ENCODE measurements around the gene ATP8A1. TPM values are rescaled to one million over a fixed set of nuclear protein-coding genes. Genes with fewer than 3 reads are reported as not detected.

Gene ATP8A1
- total RNA-seq, 1 donor from 2014 or later: 22.6 TPM

DNA sequence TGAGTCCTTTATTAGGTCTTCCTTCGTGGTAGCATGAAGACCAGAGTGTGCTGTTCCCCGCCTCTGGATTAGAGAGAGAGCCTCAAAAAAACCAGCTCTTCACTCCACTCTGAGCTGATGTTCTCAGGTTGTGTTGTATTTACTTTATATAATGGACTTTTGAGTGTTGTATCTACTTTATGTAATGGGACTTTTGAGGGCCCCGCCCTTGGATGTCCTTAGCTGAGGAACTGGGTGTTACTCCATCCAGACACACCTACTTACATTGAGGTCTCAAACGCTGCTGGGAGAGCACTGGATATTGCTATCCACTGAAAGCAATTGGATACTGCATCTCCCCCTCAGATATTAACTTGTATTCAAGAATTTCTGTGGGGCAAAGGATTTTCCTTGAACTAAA is 28.2 kb downstream of the ATP8A1 start:
- intact Hi-C loops (cut with micrococcal nuclease): no loop called here

DNA sequence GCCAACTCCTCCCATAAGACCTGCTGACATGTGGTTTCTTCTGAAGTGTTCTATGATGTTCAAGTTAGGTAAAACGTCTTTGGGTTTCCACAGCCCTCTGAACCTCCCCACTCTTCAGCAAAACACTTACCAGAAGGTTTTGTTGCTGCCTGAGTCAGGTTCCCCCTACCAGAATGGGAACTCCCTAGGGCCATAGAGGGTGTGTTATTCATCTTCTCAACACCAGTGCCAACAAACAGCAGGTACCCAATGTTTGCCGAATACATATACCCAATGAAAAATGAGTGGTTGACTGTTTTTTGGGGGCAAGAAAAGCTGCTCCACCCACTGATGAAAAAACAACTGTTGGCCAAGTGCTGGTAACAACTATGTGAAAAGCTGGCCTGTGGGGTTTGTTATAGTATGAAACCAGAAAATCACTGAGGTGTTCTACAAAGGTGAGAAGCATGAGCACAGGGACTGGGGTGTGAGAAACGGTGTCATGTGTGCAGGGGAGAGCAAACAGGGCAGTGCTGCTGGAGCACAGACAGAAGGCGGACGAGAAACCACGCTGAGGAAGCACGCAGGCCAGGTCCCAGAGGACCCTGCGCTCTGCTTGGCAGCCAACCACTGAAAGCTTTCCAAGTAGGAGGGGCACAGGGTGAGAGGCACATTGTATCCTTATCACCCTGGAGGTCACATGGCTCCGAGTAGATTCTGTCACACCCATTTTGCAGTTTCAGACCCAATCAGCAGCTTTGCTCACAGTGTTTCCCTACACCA is 28.8 kb downstream of the ATP8A1 start:
- intact Hi-C loops (cut with micrococcal nuclease): loop anchor here (1.0 kb wide), 3 partner anchors 10 to 43 kb away; partner anchors contain the start of gene ATP8A1

DNA sequence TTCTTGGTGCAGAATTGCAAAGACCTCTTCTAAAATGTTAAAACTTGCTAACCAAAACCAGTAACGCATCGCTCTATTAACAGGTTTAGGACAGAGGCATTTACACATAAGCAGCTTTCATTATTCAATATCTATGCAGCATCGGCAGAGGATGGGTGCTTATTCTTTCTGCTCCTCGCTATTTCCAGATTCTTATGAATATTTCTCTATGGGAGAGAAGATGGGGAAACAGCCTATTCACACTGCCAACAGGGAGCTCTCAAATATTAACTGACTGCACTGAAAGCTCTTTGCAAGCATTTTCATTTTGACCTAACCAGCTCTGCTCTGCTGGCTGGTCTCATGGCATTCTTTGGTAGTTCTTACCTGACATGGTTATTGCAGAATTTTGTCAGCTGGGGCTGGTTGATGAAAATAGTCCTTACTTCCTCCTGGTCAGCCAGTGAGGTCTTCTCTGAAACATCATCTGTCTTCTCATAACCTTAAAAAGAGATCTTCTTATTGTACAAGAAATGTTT is 30.2 kb downstream of the ATP8A1 start:
- intact Hi-C loops (cut with micrococcal nuclease): loop anchor here (1.0 kb wide), 3 partner anchors 8 to 45 kb away; partner anchors contain the start of gene ATP8A1

DNA sequence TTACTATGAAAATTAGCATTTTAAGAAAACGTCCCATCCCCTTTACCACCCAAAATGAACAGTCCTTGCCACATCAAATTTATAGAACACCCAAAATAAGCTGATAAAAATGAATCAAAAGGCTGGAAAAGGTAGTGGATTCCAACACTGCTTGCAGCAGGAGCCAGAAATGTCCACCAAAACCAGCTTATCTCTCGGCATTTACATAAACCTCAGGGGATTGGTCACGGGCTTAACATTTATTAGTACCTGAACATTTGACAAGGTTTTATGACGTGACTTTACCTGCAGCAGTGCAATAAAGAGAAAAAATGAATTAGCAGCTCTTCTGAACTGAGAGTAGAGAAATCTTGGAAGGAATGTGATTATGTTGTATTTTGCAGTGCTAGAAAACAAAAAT is 31.6 kb downstream of the ATP8A1 start:
- intact Hi-C loops (cut with micrococcal nuclease): no loop called here

DNA sequence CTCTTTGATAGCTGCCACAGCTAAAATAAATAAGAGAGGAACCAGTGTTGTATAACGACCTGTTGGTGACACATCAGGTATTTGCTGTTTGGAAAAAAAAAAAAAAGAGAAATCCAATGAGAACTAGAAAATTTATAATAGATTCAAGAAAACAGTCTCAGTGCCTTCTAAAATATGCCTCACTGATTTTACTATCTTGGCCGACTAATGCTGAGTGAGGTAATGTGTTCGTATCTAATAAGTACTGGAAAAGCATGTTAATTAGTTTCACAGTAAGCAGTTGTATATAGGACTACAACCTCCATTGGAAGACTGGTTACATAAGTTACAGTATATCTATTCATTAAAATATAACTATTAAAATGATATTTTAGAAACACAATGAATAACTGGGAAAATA is 32.4 kb downstream of the ATP8A1 start:
- intact Hi-C loops (cut with micrococcal nuclease): no loop called here

DNA sequence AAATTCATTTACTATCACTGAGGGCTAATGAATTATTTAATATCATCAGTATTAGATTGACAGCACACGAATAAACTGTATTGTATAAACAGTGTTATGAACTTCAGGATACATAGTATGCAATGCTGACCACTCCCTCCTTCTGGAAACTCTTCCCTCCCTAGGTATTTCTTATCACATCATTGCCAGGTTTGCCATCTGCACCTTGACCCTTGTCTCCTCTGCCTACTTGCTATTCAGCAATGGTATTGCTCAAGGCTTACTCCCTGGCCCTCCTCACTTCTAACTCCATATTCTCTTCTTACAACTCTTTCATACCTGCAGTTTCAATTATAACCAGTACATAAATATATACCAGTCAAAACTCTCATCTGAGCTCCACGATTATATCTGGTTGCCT is 38.9 kb downstream of the ATP8A1 start:
- intact Hi-C loops (cut with micrococcal nuclease): loop anchor here (1.0 kb wide), 1 partner anchor 9 kb away; no protein-coding TSS in a partner anchor

DNA sequence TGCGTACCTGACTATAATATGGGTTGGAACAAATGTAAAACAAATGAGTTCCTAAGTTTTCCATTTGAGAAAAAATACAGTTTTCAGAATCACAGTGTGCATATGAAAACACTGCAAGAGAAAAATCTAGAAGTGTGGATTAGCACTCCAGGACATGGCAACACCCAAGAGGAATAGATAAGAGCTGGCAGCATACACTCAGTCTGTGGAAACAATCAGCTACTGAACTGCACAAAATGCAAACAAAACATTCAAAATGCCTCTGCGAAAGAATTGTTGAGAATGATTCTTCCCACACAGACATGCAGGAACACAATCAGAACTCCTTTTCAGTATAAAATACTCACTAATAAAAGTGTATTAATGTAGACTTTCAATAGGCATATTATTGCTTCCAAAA is 39.9 kb downstream of the ATP8A1 start:
- intact Hi-C loops (cut with micrococcal nuclease): no loop called here

DNA sequence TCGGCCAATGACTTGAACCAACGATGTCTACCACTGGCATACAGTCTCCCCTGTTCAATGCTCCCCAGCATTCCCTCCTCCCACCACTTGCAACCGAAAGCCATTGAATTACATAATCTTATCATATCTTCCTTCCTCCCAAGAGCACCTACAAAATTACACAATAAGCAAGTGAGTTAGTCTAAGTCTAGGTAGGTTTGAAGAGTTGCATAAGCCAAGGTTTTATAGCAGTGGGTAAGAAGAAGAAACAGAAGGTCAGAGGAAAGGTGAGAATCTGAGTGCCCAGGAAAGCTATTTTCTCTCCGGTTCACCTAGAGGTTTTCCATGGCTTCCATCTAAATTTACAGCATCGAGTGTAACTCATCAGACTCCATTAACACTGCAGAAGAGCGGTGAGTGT is 40.3 kb downstream of the ATP8A1 start:
- intact Hi-C loops (cut with micrococcal nuclease): no loop called here

DNA sequence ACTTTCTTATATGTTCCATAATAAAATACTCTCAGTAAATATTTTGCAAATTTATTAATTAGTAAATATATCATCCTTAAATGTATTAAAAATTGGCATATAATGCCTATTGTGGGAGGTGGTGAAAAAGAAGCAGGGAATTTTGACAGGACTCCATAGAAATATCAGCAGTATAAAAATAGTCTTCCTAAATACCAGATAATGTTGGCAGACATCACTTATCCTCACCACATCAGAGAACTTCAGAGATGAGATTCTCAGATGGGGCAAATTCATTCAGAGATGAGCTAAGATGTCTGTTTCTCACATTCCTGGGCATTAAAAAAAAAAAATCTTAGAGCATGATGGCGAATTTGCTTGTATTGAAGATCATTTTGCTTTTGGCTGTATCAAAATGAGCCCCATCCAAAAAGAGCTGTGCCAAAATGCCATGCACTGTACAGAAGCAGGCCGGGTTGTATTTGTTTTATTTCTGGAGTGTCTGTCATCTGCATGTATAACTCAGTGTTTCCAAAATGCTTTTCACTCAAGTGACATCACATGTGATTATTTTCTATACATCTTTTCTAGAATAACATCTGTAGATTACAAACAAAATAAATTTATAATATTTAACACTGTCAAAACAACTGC is 41.7 kb downstream of the ATP8A1 start:
- intact Hi-C loops (cut with micrococcal nuclease): no loop called here

DNA sequence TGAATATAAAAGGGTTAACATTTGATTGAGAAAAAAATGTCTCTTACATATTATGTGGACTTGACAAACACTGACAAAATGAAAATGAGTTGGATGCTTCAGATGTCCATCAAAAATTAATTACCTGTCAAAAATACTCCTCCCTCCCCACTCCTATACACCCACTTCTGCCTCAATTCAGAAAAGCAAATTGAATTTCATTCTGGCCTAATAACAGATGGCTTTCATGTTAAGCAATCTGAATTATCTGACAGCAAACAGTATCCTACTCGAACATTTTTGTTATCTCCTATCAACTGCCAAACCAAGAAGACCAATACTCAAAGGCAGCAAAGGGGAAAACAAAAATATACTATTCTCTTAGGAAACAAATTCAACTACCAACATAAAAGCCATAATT is 44.0 kb downstream of the ATP8A1 start:
- intact Hi-C loops (cut with micrococcal nuclease): no loop called here

DNA sequence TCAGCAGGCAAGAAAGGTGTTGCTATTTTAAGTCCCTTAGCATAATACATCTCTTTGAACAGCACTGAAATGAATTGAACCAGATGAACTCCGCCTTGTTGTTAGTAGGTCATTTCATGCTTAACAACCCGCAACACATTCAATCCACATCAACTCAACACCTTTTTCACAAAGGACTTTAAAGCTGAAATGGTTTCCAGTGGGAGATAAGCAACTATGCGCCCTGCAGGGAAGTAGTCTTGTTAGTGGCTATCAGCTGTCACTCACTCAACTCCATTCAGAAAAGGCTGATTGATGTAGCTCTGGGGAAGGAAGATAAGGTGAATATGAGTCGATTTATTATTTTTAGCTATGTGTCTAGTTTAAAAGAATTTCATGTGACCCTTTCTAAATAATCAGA is 46.0 kb downstream of the ATP8A1 start:
- intact Hi-C loops (cut with micrococcal nuclease): no loop called here

DNA sequence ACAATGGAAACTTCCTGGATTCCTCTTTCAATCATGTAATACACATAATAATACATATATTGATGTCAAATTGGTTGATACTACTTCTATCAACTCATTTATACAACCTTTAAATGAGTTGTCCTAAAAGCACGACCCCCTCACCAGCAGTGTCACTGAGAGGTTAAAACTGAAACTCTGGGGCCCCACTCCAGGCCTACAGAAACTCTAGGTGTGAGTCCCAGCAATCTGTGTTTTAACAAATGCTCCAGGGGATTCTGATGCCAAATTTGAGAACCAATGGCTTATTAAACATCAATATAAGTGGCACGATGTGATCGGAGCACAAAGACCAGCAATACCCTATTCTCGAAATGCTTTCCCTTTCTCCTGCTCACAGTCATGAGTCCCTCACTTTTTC is 47.9 kb downstream of the ATP8A1 start:
- intact Hi-C loops (cut with micrococcal nuclease): no loop called here

DNA sequence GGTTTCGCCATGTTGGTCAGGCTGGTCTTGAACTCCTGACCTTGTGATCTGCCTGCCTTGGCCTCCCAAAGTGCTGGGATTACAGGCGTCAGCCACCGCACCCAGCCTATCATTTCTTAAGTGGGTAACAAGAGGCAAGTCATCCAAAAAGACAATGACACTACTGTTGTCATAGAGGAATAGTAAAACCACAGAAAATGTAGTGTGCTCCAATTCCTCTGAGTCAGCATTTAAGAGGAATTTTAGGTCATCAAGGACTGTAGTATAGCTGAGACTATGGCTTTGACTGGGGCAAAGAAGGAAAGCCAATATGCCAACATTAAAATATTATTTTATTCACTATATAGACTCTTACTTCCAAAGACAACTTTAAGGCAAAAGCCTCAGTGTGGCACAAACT is 48.4 kb downstream of the ATP8A1 start:
- intact Hi-C loops (cut with micrococcal nuclease): no loop called here

DNA sequence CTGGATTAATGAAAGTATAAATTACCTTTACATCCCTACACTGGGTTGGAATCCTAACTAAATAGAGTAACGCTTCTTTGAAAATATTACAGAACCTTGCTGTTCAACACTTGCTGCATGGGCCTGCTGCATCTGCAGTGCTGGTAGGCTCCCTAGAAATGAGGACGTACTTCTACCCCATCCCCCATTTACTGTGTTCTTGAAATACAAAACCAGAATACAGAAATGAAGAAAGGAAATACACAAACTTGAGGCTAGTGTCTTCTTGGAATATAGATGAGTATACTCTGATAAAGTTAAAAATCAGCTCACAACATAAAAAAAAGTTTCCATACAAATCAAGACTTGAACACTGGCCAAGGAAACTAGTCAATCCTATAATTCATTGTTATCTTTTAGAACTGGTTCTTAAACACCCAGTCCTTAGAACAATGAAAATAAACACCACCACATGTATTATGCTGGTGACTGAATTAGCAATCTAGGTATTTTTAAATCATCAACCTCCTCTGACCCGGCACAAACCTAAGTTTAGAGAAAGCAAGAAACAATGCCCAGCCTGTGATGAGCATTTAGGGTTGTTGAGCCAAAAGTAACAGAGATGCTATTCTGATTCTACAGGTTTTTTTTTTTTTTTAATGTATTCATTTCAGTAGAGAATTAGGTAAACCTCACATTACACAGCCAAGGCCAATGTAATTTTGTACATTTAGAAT is 49.7 kb downstream of the ATP8A1 start:
- intact Hi-C loops (cut with micrococcal nuclease): no loop called here

DNA sequence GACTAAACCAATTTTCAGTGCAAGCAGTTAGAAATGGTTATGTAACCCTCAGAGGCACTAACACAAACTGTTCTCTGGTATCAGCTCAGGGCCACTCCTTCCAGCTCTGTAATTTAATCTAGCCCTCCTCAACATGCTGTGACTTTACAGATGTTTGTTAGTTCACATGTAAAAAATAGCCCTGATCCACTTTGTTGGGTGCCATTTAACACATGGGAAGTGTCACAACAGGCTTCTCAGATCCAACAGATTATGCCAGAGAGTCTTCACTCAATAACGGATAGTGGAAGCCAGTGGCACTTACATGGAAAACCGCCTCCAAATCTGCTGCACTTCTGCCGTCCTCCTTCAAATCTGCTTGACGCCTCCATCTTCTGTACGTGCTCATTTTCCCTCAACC is 51.6 kb downstream of the ATP8A1 start:
- intact Hi-C loops (cut with micrococcal nuclease): no loop called here

DNA sequence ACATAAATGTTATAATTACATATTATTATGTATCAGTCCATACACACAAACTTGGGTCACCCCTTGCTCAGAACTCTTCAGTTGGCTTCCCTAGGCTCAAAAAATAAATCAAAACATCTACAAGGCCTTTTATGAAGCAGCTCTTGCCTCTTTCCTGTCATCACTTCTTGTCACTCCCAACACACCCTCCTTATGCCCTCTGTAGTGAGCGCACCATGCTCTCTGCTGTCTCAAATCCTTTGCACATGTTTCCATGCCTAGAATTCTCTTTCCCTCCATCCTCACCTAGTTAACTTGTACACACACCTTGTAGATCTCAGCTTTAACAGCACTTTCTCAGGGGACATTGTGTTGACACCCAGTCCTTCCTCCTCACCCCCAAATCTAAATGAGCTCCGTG is 53.0 kb downstream of the ATP8A1 start:
- intact Hi-C loops (cut with micrococcal nuclease): no loop called here

DNA sequence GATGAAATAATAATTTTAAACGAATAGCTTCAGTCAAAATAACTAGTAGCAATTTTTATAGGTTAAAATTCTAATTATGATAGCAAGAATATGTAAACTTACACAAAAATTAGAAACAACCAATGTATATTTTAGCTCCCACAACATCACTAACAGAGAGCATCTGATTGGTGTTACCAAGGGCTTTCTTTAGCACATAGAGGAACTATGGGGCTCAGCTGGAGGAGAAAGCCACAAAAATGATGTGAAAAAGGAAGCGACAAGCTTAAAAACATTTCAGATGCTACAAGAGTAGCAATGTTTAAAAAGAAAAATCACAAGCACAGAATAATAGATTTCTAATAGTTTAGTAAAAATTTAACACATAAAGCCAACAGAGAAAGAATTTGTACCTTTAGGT is 56.3 kb downstream of the ATP8A1 start:
- intact Hi-C loops (cut with micrococcal nuclease): no loop called here

DNA sequence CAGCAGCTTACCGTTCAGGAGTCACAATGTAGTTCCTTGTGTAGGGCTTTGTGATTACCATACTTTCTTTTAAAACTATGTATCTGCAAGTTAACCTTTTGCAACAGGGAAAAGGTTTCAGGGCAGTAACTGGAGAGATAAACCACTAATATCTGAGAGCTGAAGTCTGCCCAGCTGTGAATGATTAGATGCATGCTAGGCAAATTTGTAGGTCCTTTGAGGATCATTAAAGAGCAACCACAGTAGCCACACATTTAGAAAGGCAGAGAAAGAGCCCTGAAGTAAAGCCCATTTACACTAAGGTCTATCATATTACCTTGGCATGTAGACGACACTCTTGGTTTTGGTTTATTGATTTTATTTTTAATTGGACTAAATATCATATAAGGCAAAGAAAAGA is 60.0 kb downstream of the ATP8A1 start:
- intact Hi-C loops (cut with micrococcal nuclease): no loop called here

DNA sequence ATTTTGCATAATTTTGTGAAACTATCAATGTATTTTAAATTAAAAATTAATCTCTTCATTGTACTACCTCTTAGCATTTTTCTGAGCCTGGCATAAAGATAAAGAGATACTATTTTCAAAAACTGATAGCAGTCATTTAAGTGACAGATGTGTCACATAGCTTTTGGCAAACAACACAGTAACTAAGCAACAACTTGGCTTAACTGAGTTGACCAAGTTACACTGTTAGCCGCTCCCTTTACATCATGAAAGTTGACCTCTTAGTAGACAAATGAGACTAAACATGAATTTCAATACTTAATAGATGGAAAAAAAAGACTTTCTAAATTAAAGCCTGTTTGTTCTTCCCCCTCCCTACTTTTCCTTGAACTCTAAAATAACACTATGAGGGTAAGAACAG is 62.0 kb downstream of the ATP8A1 start:
- intact Hi-C loops (cut with micrococcal nuclease): no loop called here

DNA sequence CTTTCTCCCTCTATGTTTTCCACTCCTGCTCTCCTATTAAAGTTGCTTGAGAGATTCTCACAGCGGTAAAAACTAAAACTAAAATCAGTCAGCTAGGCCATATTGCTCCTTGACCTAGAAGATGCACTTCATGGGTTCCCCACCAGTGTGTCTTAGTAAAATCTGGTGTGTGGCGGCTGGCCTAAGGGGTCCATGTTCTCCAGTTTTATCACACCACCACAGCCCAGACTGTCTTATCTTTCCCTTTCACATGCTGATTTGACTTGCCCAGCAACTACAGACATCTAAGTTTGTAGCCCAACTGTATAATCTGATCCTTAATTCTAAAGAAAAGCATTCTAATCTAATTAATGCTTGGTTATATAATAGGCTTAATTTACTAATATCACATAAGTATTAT is 68.0 kb downstream of the ATP8A1 start:
- intact Hi-C loops (cut with micrococcal nuclease): no loop called here

DNA sequence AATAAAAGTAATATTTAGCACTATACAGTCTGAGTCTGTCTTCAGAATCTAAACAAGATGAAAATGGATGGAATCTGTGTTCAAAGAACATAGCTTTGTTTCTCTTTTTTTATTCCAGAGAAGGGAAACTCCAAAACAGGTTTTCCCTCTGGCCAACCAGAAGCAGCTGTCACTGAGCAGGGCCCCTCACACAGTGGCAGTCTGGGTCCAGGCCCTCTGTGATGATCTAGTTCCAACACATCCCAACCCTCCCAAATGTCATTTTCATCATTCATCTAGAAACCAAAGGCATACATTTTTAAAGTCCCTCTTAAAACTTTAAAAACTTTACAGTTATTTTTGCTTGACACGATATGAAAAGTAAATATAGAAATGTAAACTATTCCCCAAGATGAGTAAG is 70.1 kb downstream of the ATP8A1 start:
- intact Hi-C loops (cut with micrococcal nuclease): no loop called here

DNA sequence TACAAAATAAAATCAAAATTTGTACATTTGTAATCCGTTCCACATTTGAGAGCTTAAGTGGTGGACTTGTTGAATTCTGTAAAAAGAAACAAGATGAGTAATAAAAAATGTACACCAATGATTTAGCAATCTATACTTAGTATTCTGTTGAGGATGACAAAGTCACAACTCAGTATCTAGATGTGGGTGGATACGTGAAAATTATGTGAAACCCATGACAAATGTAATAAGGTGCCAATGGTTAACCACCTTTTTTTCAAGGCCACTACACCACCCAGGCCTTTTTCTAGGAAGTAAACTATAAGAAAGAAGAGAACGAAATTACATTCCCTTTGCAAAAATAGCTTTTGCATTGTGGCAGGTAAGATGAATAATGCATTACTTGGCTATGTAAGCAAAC is 77.0 kb downstream of the ATP8A1 start:
- intact Hi-C loops (cut with micrococcal nuclease): no loop called here
